ENCODE measurements around the gene CNTFR.

DNA sequence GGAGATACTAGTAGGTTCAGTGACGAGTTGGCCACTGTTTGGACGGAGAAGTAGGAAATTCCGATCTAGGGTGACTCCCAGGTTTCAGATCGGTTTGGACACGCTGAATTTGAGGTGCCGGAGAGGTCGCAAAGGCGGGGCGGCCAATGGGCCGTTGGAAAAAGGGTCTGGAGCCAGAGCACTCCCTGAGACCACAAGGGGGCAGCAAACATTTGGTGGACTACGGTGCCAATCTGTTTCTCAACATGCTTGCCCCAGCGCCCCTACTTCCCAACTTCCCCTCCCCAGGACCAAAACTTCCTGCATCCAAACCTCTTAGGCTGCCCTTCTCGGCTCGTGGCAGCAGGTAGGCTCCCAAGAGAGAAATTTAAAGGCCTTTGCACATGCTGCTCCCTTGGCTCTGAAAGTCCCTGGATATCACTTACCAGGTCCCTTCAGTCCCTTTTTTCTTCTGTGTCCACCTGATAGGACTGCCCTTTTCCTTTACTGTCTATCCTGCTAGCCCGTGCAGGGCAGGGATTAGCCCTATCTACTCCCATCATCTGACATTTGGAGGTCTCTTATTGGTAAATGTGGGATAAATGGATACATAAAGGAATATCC is 23.4 kb upstream of the CNTFR start:
- TF ChIP-seq, protein P1, sequence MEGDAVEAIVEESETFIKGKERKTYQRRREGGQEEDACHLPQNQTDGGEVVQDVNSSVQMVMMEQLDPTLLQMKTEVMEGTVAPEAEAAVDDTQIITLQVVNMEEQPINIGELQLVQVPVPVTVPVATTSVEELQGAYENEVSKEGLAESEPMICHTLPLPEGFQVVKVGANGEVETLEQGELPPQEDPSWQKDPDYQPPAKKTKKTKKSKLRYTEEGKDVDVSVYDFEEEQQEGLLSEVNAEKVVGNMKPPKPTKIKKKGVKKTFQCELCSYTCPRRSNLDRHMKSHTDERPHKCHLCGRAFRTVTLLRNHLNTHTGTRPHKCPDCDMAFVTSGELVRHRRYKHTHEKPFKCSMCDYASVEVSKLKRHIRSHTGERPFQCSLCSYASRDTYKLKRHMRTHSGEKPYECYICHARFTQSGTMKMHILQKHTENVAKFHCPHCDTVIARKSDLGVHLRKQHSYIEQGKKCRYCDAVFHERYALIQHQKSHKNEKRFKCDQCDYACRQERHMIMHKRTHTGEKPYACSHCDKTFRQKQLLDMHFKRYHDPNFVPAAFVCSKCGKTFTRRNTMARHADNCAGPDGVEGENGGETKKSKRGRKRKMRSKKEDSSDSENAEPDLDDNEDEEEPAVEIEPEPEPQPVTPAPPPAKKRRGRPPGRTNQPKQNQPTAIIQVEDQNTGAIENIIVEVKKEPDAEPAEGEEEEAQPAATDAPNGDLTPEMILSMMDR (IDR thresholded peaks at IDR 0.05), result peak; percentile 74 to 85 (median 84)
- no peak for TF ChIP-seq POLR2A (IDR thresholded peaks at IDR 0.05)
